Stimulated activated CD8-positive, alpha-beta memory T cell treated with anti-CD3 and anti-CD28 coated beads, Interleukin-4, amount 100 ng/mL, for 24 hours (primary cell): ENCODE measurements around the gene ZDHHC14.
"Not testable (repeated sequence)": the region's sequence is repeated elsewhere in the genome, so short reads cannot be mapped to it uniquely, and the experiment has no call there.

Source experiments
- DNase-seq: peaks from one replicate; pipeline ENCODE4 v3.0.0-alpha.2; 2020; ENCODE audit warnings: low read depth

Gene ZDHHC14

DNA sequence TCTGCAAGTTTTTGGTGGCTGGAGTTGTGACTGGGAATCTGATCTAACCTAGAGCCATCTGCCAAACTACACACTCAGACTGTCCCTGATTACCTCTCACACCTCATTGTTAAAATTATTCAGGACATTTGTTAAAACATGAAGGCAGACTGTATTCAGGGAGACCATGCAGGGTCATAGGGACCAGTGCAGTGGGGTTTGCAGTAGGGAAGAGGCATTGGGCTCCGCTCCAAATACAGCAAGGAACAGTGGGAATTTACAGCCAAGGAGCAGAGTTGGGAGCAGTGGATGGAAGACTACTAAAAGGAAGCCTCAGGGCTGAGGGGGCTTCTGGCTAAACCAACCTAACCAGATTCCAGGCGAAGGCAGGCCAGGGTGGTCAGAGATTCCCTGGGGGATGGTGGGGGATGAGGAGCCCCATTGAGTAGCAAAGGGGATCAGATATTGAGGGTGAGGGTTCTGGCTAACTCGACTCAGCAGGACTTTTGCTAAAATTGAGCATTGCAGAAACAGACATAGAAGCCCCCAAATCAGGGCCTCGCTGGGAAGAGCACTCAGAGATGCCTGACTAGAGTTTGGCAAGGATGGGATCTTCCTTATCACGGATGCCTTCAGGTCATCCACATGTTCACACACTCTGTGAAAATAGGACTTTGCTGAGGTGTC lies 172.0 kb downstream of the ZDHHC14 start:
- no peak for DNase-seq

DNA sequence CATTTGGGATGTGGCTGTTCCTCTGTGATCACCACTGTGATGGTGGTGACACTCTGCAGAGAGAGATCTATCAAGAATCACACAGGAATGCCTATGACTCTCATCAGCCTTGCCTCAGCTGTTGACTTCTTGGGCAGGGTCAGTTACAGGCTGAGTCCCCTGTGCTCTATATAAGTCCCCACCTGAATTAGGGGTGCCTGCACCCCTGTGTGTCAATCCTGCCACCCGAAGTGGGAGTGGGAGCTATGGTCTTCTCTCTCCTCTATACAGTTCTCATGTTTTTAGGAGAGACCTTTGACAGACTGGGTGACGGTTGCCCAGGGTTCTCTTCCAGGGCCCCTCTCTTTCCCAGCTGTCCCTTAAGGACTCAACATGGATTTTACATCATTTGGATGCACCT lies 173.8 kb downstream of the ZDHHC14 start:
- no peak for DNase-seq

DNA sequence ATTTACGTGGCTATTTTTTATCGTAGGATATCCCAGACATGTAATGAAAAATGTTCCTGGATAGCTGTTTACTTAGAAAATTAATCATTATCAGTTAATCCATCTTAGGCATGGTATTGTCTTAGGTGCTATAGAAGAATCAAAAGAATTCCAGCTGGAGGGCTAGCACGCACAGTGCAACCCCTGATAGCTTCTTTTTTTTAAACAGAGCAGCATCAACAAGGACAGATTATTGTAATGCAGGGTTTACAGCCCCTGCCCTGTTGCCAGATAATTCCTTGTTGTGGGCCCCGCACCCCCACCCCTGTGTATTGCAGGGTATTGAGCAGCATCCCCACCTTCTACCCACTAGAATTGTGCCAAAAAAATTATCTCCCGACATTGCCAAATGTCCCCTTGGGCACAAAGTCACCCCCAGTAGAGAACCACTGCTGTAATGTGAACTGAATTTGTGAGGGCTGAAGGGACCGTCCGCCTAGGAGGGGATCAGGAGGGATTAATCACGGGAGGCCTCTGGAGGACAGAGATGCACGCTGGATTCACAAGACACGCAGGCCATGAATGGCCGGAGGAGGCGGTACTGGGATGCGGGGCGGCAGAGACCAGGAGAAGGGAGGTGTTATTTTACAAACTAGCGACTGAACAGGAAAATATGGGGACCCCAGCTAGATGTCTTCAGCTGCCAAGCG lies 174.6 kb downstream of the ZDHHC14 start:
- no peak for DNase-seq

DNA sequence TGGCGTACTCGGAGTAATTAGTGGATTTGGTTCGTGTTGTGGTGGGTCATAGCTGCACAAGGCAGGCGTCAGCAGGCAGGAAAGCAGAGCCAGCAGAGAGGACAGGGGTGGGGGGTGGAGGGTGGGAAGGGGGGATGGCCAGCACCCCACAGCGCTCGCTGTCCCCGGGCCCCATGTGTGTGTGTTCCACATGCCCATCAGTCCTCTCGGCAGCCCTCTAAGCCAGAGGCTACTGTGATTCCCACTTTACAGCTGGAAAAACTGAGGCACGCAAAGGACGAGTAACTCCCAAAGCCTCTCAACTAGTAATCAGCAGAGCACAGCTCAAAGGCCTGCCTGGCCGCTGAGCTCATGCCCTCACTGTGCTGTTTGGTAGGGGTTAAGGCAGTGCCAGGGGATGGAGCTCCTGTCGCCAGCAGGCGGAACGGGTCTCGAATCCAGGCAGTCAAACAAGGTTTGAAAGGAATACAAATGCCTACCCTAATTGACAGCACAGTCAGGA lies 175.2 kb downstream of the ZDHHC14 start:
- no peak for DNase-seq

DNA sequence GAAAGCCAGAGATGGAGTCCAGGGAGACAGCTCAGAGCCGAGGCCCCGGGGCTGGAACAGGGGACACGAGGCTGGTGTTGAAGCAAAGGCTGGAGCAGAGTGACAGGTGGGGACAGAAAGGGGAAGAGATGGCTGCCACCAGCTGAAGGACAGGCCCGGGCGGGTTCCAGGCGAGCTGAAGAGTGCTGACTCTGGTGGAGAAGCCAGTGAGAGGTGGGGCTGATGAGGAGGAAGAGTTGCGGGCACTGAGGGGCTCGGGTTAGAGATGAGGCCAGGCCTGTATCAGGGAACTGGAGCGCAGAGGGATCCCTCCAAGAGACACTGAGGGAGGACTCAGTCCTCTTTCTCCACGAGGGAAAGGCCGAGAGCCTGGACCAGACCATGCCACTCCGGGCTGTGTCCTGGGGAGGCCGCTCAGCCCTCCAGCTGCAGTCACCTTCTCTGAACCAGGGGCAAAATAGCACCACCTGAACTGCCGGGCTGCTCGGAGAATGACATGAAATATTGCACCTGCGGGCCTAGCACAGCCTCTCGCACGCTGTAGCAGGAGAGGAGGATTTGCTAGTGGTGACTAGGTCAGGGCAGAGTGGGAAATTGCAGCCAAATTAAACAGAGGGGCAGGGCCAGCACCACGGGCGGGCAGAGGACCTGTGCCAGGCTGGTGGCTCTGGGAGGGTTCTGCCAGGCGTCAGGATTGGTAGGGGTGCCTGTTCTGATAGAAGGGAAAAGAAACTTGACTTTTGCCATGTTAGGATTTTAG lies 175.9 kb downstream of the ZDHHC14 start:
- DNase-seq, result no peak

DNA sequence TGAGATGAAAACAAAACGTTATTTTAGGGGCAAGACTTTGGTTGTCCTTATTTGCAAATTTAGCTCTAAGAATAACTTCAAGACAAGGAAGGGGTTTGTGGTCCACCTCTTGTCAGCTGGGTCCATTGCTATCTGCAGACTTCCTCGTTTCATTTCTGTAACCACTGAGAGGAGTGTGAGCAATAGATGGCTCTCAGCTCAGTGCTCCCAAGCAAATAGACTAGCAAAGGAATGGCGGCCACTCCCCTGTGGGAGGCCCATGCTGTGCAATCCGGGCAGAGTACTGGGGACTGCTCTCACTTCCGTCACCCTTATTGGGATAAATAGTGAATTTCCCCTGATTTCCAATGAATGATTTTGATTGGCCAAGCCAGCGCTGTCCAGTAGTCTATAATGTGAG lies 176.6 kb downstream of the ZDHHC14 start:
- no peak for DNase-seq

DNA sequence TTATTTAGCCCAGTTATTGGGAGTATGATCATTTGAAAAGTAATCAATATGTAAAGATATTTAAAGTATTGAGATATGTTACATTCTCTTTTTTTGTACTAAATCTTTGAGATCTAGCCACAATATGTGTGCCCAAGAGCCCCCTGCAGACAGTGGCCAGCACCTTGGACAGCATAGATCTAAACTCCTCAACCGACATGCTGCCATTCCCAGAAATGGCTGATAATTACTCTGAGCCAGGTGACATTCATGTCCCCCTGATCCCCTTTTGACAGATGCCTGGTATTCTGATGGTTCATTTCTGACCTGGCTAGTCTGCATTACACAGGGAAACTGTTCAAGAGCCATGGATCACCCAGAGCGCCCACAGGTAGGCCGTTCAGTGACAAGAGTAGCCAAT lies 177.1 kb downstream of the ZDHHC14 start:
- no peak for DNase-seq

DNA sequence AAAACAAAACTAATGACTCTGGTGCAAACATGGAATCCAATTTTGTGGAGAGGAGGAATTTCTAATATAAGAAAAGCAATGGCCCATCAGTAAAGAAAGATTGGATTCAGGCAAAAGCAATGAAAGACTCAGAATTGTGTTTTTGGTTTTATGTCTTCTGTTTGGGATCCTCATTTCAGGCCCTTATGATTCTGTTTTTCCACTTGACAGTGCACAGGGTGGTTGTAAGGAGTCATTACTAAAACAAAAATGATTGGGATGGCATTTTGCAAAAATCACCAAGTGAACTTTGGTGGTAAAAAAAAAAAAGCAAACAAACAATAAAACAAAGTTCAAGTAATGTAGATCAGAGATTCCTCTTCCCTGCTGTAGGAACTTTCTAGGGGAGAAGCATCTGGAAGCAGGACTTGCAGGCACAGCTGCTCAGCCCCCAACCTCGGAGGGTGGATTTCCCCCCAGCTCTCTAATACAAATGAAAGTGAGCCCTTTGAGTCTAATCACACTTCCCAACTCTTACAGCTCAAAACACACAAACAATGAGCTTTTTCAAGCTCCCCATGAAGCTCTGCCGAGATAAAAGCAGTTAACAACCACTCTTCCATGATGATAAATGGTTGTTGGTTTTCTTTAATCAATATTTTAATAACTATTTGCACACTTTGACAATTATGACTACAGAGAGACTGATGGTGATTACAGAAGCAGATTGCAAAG lies 177.7 kb downstream of the ZDHHC14 start:
- DNase-seq, result no peak

DNA sequence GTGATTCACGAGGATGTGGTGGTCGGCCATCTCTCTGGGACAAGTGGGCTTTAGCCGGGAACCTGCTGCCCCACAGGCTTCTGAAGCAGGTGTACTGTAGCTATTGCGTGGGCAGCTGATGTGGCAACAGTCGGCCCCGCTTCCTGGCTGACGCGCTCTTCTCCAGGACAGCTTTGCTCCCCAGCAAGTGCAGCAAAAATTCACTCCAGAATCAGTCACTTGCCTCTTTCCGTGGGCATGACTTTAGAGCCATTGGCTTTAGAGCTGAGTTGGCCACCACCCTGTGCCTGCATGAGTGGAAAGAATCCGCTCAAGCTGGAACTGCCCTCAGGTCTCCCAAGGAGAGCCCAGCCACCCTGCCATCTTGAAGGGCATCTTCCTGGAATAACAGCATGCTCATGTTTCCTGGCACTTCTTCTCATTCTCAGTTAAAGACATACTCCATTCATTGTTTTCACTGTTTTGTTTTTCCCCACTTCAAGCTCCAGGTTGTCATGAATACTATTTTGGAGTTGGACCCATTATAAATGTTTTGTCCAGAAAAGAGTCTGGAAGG lies 178.3 kb downstream of the ZDHHC14 start:
- DNase-seq, result no peak

DNA sequence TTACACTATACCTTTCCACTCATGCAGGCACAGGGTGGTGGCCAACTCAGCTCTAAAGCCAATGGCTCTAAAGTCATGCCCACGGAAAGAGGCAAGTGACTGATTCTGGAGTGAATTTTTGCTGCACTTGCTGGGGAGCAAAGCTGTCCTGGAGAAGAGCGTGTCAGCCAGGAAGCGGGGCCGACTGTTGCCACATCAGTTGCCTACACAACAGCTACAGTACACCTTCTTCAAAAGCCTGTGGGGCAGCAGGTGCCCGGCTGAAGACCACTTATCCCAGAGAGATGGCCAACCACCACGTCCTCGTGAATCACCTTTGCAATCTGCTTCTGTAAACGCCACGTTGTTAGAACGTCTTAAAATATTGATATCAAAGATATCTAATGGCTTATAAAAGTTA lies 179.1 kb downstream of the ZDHHC14 start:
- DNase-seq, result not testable (repeated sequence)

DNA sequence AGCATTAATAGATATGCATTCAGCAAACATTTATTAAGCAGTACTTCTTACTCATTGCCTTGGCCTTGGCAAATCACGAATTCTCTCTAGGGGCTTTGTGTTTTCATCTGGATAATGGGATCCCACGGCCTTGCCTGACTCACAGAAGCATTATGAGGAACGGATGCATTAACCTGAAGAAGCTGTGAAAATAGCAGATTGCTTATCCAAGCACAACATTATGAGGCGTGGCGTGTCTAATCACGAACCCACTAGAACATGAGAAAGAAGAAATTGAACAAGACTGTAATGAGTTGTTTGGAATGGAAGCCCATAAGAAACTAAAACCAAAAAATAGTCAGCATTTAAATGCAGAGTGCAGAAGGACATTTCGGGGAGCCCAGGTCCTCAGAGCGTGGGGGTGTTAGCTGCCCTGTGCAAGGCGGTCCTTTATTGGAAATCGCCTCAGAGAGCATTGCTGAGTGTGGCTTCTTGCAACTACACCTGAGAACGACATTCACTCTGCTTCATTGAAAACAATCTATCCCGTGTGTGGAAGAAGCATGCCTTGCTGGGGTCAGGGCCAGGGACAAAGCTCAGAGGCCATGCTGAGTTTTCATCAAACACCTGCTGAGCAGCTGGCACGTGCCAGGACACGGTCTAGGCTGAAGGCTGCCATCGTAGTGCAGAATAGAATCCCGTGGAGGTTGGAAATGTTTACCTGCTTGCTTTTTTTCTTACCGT lies 179.9 kb downstream of the ZDHHC14 start:
- no peak for DNase-seq

DNA sequence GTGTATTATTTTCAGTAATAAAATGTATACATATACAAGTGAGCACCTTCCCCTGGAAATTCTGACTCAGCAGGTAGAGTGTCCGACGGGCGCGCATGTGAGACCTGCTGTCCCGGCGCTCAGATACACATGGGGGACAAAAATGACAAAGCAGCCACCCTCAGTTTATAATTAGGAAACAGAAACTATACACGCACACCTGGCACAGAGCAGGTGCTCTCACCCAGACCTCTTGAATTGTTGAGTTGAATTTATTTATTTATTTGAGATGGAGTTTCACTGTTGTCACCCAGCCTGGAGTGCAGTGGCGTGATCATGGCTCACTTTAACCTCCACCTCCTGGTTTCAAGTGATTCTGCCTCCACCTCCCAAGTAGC lies 180.4 kb downstream of the ZDHHC14 start:
- DNase-seq, result no peak

DNA sequence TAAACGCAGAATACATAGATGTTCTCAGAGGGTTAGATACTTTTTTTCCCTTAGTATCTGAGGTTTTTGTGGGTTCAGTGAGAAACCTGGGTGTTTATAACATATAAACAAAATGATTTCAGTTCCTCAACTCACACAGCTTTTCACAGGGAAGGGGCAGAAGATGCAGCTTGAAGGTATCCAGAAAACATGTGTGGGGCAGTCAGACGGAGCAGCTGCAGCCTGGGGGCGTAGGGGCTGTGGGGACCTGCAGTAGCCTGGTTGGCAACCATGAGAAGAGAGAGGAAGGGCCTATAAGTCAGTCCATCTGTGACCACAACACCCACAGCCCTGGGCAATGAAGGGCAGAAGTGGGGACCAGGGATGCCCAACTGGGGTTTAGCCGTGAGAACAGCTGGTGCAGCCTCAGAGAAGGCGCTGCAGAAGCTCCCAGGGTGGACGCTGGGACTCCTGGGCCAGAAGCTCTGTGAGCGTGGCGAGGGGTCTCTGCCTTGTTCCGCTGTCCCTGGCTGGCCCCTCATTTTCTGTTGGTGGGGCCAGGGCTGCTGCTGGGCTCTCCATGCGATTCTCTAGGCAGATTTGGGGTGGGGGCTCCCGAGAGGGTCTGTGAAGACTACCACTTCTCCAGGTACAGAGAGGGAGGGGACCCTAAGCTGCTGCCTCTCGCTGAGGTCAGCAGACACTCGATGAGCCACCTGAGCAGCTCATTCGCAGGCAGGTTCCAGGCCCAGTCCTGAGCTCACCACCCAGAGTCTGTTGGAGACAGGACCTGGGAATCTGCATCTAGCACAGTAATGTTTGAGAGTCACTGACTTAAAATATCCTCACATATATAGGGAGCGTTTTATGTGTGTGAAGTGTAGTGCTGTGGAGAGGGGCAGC lies 181.2 kb downstream of the ZDHHC14 start:
- DNase-seq, result no peak

DNA sequence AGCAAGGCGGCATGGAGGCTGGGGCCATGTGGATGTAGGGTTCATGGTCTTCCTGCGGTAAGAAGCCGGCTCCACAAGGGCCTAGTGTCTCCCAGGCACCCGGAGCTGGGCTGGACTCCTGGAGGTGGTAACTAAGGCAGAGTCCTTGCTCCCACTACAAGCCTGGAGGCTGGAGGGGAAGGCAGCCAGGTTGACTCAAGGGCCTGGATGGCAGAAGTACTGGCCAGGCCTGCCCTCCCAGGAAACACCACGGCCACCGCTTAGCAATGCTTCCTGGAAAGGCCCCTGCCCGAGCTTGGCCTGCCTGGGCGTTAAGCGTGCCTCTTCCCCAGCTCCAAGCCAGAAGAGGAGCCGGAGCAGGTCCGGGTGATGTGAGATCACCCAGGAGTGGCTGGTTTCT lies 182.0 kb downstream of the ZDHHC14 start:
- no peak for DNase-seq

DNA sequence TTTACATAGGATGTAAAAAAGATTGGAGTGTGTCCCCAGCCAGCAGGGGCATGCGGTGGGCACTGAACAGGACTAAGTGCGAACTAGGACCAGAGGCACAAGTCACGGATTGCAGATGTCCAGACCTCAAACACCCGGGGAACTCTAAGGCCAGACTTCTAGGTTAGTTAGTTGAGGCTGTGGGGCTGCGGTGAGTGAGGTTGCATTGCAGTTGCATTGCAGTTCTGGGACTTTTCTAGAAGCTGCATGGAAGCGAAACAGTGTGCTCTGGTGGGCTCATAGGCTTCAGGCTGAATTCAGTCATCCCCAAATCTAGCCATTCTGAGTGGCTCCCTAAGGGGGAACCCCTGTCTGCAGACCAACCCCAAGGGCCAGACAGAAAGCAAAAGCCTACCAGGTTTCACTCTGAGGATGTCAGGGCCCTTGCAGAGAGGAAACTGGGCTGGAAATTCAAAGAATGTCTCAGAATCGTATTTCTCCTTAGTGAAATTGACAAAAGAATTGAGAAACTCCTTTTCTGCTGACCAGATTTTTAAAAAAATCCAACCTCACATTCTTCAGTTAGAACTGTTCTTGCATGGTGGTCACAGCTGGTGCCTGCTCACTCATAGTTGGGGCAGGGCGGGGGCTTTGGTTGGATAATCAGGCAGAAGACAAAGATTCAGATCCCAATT lies 182.8 kb downstream of the ZDHHC14 start:
- no peak for DNase-seq

DNA sequence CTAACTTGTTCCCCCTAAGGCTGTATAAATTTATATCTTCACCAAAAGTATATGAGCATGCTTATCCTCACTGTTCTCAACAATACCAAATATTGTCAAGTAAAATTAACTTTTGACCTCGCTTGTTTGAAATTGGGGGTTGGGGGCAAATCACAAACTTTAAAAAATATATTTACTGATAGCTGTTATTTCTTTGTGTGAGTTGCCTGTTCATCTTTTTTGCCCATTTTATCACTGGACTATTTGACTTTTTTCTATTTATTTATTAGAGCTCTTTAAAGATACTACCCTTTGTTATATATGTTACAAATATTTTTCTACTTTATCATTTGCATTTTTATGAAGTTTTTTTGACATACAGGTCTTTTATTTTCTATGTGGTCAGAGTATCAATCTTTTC lies 187.7 kb downstream of the ZDHHC14 start:
- no peak for DNase-seq

DNA sequence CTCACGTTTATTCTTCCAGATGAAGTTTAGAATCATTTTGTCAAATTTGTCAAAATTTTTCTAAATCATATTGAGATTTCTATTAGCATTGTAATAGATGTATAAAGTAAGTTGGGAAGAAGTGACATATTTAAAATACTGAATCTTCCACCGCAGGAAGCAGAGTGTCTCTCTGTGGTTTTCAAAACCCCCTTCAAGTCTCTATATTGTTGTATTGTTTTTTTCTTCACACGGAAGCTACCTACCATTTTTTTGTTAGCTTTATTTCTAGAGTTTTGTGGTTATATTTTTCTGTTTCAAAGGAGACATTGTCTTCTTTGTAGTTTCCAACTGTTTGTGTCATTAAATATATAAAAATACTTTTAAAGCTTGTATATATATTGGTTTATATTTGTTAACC lies 188.6 kb downstream of the ZDHHC14 start:
- no peak for DNase-seq

DNA sequence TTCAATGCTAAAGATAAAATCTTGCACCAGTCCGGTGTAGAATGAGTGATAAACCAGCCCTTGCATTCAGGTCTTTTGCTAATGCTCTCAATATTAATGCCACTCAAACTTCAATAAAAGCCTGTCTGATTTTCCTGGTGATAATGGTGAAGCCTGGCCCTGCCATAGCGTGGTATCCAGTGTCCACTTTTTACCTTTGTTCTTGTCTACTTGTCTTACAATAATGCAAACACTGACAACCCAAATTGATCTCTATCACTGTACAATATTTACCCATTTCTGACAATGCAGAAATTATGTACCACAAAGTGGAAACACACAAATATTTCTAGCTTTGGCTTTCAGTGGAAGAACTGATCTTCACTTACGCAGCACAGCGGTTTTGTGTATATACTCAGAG lies 189.1 kb downstream of the ZDHHC14 start:
- DNase-seq, result no peak

DNA sequence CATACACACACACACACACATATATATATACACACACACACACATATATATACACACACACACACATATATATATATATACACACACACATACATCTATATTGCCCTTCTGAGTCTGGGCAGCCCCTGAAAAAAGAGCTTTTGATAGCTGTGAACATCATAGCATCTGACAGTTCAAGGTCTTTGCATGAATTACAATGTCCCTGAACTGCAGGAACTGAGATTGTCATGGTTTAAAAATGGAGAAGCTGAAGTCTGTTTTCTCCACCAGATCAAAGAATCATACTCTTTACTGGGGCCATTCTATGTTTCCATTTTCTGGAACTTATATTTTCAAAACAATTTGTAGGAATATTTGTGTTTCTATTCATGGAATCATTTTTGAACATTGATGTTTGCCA lies 189.8 kb downstream of the ZDHHC14 start:
- DNase-seq, result no peak

DNA sequence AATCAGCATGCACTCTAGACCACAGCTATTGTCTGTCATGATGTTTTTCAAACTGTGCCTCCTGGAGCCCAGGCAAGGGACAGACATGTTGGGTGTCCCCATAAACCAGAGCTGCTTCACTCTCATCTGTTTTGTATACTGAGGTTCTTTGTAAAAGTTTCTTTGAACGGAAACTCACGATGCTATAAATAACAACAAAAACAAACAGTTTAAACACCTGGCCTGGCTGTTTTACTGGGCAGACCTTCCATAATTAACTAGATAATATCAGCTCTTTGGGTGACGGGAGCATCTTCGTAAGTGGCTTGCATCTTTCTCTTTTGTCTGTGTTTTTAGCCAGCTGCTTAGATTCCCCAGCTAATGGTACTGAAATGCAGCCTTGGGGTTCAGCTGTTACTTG lies 190.3 kb downstream of the ZDHHC14 start:
- DNase-seq, result no peak
